ENCODE measurements around the gene KCNN1. TPM values are rescaled to one million over a fixed set of nuclear protein-coding genes. Genes with fewer than 3 reads are reported as not detected.
A peak's percentile ranks its signal among the peaks of the same experiment; 100 is the strongest.

KCNN1 gene
- total and polyA plus RNA-seq, 2 of the 13 experiments (the other 11 are each of a cell fraction or from before 2014, with no cell fraction given): 0.04 TPM; not detected in 1

GRCh38 chr19:18029617-18030338 is 62.9 kb downstream of the KCNN1 start (continued):
- TF ChIP-seq RXRB (CRISPR knock-in tag; IDR thresholded peaks at IDR 0.05; ENCODE audit: borderline replicate concordance) (peak; percentile 12; the same call in 1 of the 2 replicates), THYN1 (CRISPR knock-in tag; IDR thresholded peaks at IDR 0.05; ENCODE audit: borderline replicate concordance, low read depth) (no peak), ZBTB33 (CRISPR knock-in tag; IDR thresholded peaks at IDR 0.05) (0 out of 2 replicates have a peak, but pooled peaks have one; percentile 17), RFX3 (CRISPR knock-in tag; IDR thresholded peaks at IDR 0.05) (no peak), ZSCAN9 (CRISPR knock-in tag; IDR thresholded peaks at IDR 0.05; ENCODE audit: borderline replicate concordance) (no peak), TCF7L2 (IDR thresholded peaks at IDR 0.05; ENCODE audit: low read depth, low read length) (no peak), GFI1 (CRISPR knock-in tag; IDR thresholded peaks at IDR 0.05; ENCODE audit: borderline replicate concordance) (peak; percentile 87), MED1 (CRISPR knock-in tag; IDR thresholded peaks at IDR 0.05) (no peak), TEAD3 (CRISPR knock-in tag; optimal IDR thresholded peaks at IDR 0.05; ENCODE audit: borderline replicate concordance) (peak; percentile 35), NFKB2 (CRISPR knock-in tag; IDR thresholded peaks at IDR 0.05; ENCODE audit: borderline replicate concordance) (no peak), SNRNP70 (IDR thresholded peaks at IDR 0.05; ENCODE audit: low read depth, low read length) (no peak), TRIM22 (IDR thresholded peaks at IDR 0.05) (no peak), ZNF224 (CRISPR knock-in tag; IDR thresholded peaks at IDR 0.05) (no peak), JDP2 (CRISPR knock-in tag; IDR thresholded peaks at IDR 0.05; ENCODE audit: borderline replicate concordance) (no peak), BCLAF1 (IDR thresholded peaks at IDR 0.05) (no peak), CHCHD3 (CRISPR knock-in tag; IDR thresholded peaks at IDR 0.05) (no peak), ZNF776 (CRISPR knock-in tag; IDR thresholded peaks at IDR 0.05) (no peak), ARNTL (CRISPR knock-in tag; IDR thresholded peaks at IDR 0.05) (no peak), SALL2 (CRISPR knock-in tag; IDR thresholded peaks at IDR 0.05) (no peak), HMG20B (CRISPR knock-in tag; conservative IDR thresholded peaks at IDR 0.05) (no peak), HDAC6 (IDR thresholded peaks at IDR 0.05; ENCODE audit: low read depth, low read length) (no peak), FOXP1 (IDR thresholded peaks at IDR 0.05) (peak; percentile 94), FOXP1 (CRISPR knock-in tag; IDR thresholded peaks at IDR 0.05) (peak; percentile 98), JUNB (CRISPR knock-in tag; IDR thresholded peaks at IDR 0.05; ENCODE audit: borderline replicate concordance) (peak; percentile 50; the same call in 1 of the 2 replicates), TGIF2 (CRISPR knock-in tag; IDR thresholded peaks at IDR 0.05) (peak; percentile 61; the same call in 1 of the 2 replicates), ZNF414 (CRISPR knock-in tag; IDR thresholded peaks at IDR 0.05) (no peak)
